HG03354 (cell line): ENCODE measurements around the gene RAB44.
A peak's percentile ranks its signal among the peaks of the same experiment; 100 is the strongest.

ENCODE experiments used
- ATAC-seq: cut with Tn5 transposase; IDR thresholded peaks from one replicate; pipeline ENCODE4 v1.9.1; 2021; ENCODE audit warnings: mild to moderate bottlenecking; ENCODE audit not compliant: unreplicated experiment, poor library complexity, severe bottlenecking

The RAB44 gene

GRCh38 chr6:36685166-36685924, 12.3 kb upstream of the RAB44 start:
- ATAC-seq, result no peak

GRCh38 chr6:36685926-36686667, 11.5 kb upstream of the RAB44 start:
- ATAC-seq, result no peak

GRCh38 chr6:36686668-36687513, 10.7 kb upstream of the RAB44 start:
- ATAC-seq, result no peak

- ATAC-seq, result no peak
Observed at GRCh38 chr6:36688063-36688738, 9.4 kb upstream of the RAB44 start.

DNA sequence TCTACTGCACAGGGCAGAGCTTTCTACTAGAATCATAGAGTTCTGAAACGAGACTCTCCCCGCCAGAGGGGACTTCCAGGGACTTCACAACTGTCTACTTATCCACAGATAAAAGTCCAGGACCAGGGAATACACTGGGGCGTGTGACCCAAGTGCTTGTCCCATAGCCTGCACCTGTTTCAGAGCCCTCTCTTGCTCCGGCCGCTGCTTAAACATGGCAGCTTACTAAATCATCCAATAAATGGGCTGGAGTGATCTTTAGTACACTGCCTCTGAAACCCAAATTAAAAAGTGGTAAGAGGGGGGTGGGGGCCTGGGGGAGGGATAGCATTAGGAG, 8.9 kb upstream of the RAB44 start:
- no peak for ATAC-seq

GRCh38 chr6:36691011-36691410, 6.6 kb upstream of the RAB44 start:
- ATAC-seq, result no peak

GRCh38 chr6:36691612-36692011, 6.0 kb upstream of the RAB44 start:
- ATAC-seq, result no peak

GRCh38 chr6:36692220-36692619, 5.4 kb upstream of the RAB44 start:
- peak; percentile 63 for ATAC-seq

DNA sequence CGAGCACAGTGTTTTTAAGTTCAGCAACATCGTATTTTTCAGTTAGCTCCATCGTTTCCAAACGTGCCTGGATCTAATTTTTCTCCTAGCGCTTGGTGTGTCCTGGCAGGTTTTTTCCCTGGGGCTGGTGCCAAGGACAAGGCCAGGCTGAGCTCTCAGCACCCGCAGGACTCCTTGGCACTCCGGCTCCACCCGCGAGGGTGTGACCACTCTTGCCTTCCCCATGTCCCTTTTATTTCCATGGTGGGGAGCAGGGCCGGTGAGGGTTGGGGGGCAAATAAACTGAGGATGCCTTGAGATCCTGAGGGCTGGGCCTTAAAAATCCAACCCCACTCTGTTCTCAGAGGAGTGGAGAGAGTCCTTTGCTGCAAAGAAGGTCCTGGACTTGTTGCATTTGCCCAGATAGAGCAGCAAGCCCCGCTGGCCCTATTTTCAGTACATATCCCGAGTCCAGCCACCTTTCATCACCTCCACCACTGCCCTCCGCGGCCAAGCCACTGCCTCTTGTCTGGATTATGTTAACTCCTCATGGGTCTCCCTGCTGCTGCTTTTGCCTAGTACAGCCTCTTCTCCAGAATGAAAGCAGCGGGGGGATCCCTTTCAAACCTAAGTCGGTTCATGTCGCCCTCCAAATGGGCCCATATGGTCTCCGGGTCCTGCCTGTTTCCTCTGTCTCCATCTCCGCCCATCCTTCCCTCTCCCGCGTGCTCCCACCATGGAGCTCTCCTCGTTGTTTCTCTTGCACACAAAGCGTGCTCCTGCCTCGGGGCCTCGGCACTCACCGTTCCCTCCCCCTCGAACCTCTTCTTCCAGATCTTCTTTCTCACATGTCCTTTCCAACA, 4.5 kb upstream of the RAB44 start:
- ATAC-seq, result no peak

DNA sequence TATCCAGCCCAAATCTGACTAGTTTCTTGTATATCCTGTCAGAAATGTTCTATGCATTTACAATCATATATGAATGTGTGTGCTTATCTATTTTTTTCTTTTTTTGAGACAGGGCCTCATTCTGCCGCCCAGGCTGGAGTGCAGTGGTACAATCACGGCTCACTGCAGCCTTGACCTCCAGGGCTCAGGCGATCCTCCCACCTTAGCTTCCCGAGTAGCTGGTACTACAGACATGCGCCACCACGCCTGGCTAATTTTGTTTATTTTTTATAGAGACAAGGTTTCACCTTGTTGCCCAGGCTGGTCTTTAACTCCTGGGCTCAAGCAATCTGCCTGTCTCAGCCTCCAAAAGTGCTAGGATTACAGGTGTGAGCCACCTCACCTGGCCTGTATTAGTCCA, 3.0 kb upstream of the RAB44 start:
- no peak for ATAC-seq

- no peak for ATAC-seq
Observed at GRCh38 chr6:36695414-36695813, 2.2 kb upstream of the RAB44 start.

DNA sequence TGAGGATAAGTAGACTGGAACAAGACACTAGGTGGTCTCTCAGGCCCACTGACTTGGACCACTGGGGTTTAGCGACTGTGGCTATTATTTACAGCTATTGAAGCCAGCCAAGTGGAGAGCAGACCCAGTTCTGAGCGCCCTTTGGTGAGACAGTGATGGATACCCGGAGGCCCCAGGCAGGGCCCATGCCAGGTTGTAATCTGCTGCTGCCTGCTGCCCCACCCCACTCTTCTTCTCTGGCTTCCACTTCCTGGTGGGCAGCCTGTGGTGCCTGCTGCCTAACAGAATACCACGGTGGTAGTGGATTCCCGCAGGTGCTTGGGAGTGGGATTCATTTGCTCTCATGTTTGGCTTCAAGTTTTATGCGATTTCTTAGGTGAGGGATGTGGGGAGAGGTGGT, 570 bp downstream of the RAB44 start:
- no peak for ATAC-seq

DNA sequence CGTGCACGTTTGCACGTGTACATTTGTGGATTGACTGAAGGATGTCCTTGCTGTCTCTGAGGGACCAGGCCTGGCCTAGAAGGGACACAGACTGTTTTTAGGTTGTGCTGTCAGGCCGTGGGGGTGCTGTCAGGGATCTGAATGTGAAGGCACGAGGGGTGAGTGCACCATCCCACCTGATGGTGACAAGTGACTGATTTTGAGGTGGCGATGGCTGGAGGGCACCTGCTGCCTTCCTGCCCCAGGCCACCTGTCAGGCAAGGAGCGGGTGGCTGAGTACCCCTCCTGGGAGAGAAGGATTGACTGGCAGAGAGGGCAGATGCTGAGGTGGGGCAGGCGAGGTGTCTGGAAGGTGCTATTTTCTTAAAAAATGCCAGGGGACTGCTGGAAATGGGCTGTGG, 1.2 kb downstream of the RAB44 start:
- no peak for ATAC-seq

- no peak for ATAC-seq
Observed at GRCh38 chr6:36699348-36699747, 1.7 kb downstream of the RAB44 start.

DNA sequence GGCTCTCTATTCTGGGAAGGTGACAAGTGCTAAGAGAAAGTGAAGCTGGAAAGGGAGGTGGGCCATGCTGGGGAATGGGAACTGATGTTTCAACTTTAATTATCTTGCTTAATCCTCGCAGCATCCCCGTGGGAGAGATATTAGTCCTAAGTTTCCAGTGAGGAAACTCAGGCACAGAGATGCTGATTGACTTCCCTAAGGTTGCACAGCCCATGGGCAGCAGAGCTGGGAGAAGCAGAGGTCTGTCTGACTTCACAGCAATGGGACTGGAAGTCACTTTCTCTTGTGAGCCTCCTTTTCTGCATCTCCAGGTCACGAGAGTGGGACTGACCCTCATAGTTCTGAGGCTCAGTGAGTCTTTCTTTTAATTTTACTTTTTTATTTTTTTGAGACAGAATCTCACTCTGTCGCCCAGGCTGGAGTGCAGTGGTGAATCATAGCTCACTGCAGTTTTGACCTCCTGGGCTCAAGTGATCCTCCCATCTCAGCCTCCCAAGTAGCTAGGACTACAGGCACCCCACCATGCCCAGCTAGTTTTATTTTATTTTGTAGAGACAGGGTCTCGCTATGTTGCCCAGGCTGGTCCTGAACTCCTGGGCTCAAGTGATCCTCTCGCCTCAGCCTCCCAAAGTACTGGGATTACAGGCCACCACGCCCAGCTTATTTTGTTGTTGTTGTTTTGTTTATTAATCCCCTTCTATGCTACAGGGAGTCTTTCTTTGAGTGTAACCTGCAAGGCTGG, 2.6 kb downstream of the RAB44 start:
- no peak for ATAC-seq

DNA sequence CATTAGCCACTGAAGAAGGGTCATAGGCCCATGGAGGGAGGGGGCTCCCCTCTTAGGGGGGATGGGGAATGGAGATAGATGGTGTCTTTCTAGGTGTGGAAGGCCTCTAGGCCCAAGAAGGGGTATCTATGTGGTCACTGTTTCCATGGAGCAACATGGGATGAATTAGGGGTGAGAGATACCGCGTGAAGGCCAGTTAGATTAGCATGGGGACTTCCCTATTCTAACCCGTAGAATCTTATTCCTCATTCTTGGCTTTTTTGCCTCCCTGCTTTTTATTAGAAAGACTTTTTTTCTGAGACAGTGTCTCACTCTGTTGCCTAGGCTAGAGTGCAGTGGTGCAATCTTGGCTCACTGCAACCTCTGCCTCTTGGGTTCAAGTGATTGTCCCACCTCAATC, 3.2 kb downstream of the RAB44 start:
- ATAC-seq, result no peak

GRCh38 chr6:36701401-36701991, 3.9 kb downstream of the RAB44 start:
- no peak for ATAC-seq

DNA sequence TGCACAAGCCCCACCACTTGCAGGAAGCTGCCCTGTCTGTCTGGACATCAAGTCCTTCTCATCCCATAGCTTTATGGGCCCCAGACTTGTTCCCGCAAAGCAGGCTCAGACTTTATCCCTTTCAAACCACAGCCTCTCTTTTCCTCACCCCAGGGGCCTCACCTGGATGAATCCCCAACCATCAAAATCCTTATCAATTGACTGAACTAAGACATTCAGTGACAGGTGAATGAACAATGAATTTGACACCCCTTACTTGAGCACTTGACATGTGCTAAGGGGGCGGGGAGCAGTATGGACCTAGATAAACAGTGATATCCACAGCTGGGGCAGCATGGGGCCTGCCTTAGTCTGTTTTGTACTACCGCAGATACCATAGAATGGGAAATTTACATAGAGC, 5.0 kb downstream of the RAB44 start:
- ATAC-seq, result no peak
